Heart left ventricle (tissue), 16 donors: ENCODE results near the gene TMEM272. TPM values are rescaled to one million over a fixed set of nuclear protein-coding genes. Genes with fewer than 3 reads are reported as not detected.

Experiments
- ATAC-seq, 4 donors: fragments of 200-7000 bp; cut with Tn5 transposase; one replicate each; pipeline ENCODE4 v1.9.1; 2020 to 2022; ENCODE audit warnings: moderate library complexity in 4 of 4, mild to moderate bottlenecking in 3 of 4, moderate number of reproducible peaks in 1 of 4
- DNase-seq, 5 donors: peaks; one replicate each; pipeline ENCODE4 v3.0.0-alpha.2; 2020
- H3K27ac ChIP-seq, 12 donors: fragments of 200-600 bp; sonication (generic) in 4 of 12; one replicate each; pipeline versions ENCODE4 v1.5.0 to v1.8.0; 2016 to 2022; ENCODE audit warnings: mild to moderate bottlenecking in 2 of 12
- H3K27me3 ChIP-seq, 9 donors: fragments of 200-600 bp; sonication (generic) in 2 of 9; one replicate each; pipeline versions ENCODE4 v1.5.1 to v1.8.0; 2016 to 2022; ENCODE audit warnings: mild to moderate bottlenecking in 3 of 9
- H3K36me3 ChIP-seq, 9 donors: fragments of 200-600 bp; sonication (generic) in 2 of 9; one replicate each; pipeline versions ENCODE4 v1.5.0 to v1.8.0; 2018 to 2022; ENCODE audit warnings: mild to moderate bottlenecking in 2 of 9
- H3K4me1 ChIP-seq, 12 donors: fragments of 200-600 bp; sonication (generic) in 4 of 12; one replicate each; pipeline versions ENCODE4 v1.5.0 to v1.8.0; 2016 to 2022; ENCODE audit warnings: mild to moderate bottlenecking in 3 of 12
- H3K4me3 ChIP-seq, 12 donors: fragments of 200-600 bp; sonication (generic) in 4 of 12; one replicate each; pipeline versions ENCODE4 v1.5.0 to v1.8.0; 2017 to 2022; ENCODE audit warnings: mild to moderate bottlenecking in 9 of 12, moderate library complexity in 4 of 12
- H3K9me3 ChIP-seq, 12 donors: fragments of 200-600 bp; sonication (generic) in 4 of 12; one replicate each; pipeline versions ENCODE4 v1.5.0 to v1.8.0; 2016 to 2022; ENCODE audit warnings: mild to moderate bottlenecking in 1 of 12
- CTCF ChIP-seq, 12 donors: fragments of 200-600 bp; sonication (generic) in 4 of 12; IDR thresholded peaks; one replicate each; pipeline versions ENCODE4 v1.5.0 to v1.8.0; 2018 to 2022; ENCODE audit warnings: antibody characterized with exemption in 12 of 12, mild to moderate bottlenecking in 5 of 12
- POLR2A ChIP-seq, 2 donors: fragments of 450-650 bp; IDR thresholded peaks; one replicate each; pipeline ENCODE4 v1.6.1; 2017; ENCODE audit warnings: antibody characterized with exemption in 2 of 2, mild to moderate bottlenecking in 2 of 2, moderate library complexity in 2 of 2
- WGBS, 4 donors: extraction: QIAGEN DNeasy Blood & Tissue Kit in 2 of 4; methylation state at CpG; one replicate each; pipeline versions ENCODE4 v1.1.5 to v1.1.7; 2013 to 2018; 5-methylcytosine and 5-hydroxymethylcytosine counted together
- intact Hi-C, 10 donors: fragments of 100-400 bp; cut with DNase I; formaldehyde crosslinking; loops; one replicate each; pipeline versions ENCODE4 v1.11.1 to v1.14.2; 2022
- polyA plus RNA-seq, 2 donors: library from polyadenylated mRNA; stranded (reverse); fragments of 200-250 nt; gene quantifications; one replicate each; pipeline ENCODE4 v1.2.3, GENCODE V29; 2013
- total RNA-seq, 9 donors: library from RNA; depleted of rRNA in 2 of 9; stranded (reverse); fragments of >200 nt in 2 of 9; fragmentation: NEBNext Ultra II Directional in 3 of 9; extraction: Animal tissue kit (Norgen Biotek cat#: 25700) in 3 of 9; gene quantifications; one replicate each; pipeline versions ENCODE4 v1.1.0 to v1.2.4, GENCODE V29; 2016 to 2023
- donor health status: ischemic (EF 13 %, LVEDD 7.1; RV severe dilation, severe dysfunction).
- donor health status: healthy with polysubstance abuse.
- donor health status: DM: no; HTN: yes; CAD: no.
- donor health status: DM: no; HTN: no; CAD: no.
- donor health status: ischemic (EF 25% LVEDD 6.9; RV normal size, moderate dysfunction).
- donor health status: ischemic (EF 25% LVEDD 5.7; RV mildly dilated, moderate dysfunction).
- donor health status: healthy.
- donor health status: DM: yes; HTN: yes; CAD: no.
- donor health status: ischemic (EF 35%, LVEDD 5.7; RV mildly dilated, moderate dysfunction).
- donor health status: nonischemic (EF 11% LVEDD 7.7; RV severe dilation, severe dysfunction).
- donor health status: DM: yes; HTN: yes; CAD: no.
- donor health status: PGD.
- donor health status: ischemic (EF 29% LVEDD 5.4; RV normal size, mild dysfunction).
- donor health status: nonischemic (EF 23%, LVEDD 6.1; RV moderate dilation, normal function).

Gene TMEM272
- total and polyA plus RNA-seq, 11 donors: 0.14 to 1.6 (median 0.33) TPM; not detected in 1

DNA sequence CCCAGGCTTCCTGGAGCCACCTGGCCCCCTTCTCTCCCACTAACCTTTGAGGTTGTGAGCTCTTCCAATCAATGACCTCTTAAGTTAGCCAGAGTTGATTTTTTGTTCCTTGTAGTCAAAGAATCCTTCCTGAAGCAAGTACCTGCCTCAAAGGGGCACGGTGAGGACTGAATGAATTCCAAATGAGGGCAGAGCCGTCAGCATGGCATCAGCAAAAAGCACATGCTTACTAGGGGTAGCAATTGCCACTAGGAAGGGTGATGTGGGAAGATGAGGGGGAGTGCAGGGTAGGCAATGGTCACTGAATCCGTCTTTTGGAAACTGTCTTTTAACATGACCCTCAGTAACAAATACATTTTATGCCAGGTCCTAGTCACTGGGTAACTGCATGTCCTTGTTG is 25.4 kb downstream of the TMEM272 start:
- peaks cover 0 to 67% (median 29%) of the 10 kb centered on the region in 12 donors for H3K4me1 ChIP-seq
- peak overlapping the region in 9 of 12 donors; percentile 2 to 83 (median 65) for H3K27ac ChIP-seq
- H3K9me3 ChIP-seq: no peaks in the 10 kb centered on the region
- no peaks in the 10 kb centered on the region for H3K36me3 ChIP-seq
- intact Hi-C loops: loop anchor here in 8 of 10 donors (5.0 to 10.0 kb wide), 6 partner anchors 175 to 308 kb away; partner anchors contain the start of genes NEK5 (in 8 of the 8), ALG11 (in 2 of the 8) and ATP7B (in 2 of the 8)
- WGBS, 4 donors: 72 to 94% (median 79%) methylated on average over 3 of the region's 3 CpGs
- TF ChIP-seq POLR2A (IDR thresholded peaks at IDR 0.05) (no peak), CTCF (IDR thresholded peaks at IDR 0.05) (no peak)
- H3K4me3 ChIP-seq: no peak overlapping the region
- no peaks in the 10 kb centered on the region for H3K27me3 ChIP-seq
- ATAC-seq (no peak), DNase-seq (no peak)

- no peak for DNase-seq
- peak overlapping the region in 11 of 12 donors; percentile 9 to 83 (median 58) for H3K27ac ChIP-seq
- ATAC-seq: peak in 3 of 4 donors; percentile 10 to 19 (median 17)
- peaks cover 0 to 62% (median 23%) of the 10 kb centered on the region in 12 donors for H3K4me1 ChIP-seq
- H3K27me3 ChIP-seq: no peaks in the 10 kb centered on the region
- no peaks in the 10 kb centered on the region for H3K36me3 ChIP-seq
- TF ChIP-seq CTCF (IDR thresholded peaks at IDR 0.05) (no peak), POLR2A (IDR thresholded peaks at IDR 0.05) (no peak)
- H3K4me3 ChIP-seq: no peak overlapping the region
- intact Hi-C loops: loop anchor here in 8 of 10 donors (5.0 to 10.0 kb wide), 6 partner anchors 176 to 308 kb away; partner anchors contain the start of genes NEK5 (in 8 of the 8), ALG11 (in 2 of the 8) and ATP7B (in 2 of the 8)
- WGBS, 4 donors: 70 to 76% (median 73%) methylated on average over 9 of the region's 9 CpGs
- no peaks in the 10 kb centered on the region for H3K9me3 ChIP-seq
Observed at GRCh38 chr13:51818781-51819511, 26.0 kb downstream of the TMEM272 start.

GRCh38 chr13:51818276-51818675 is 26.7 kb downstream of the TMEM272 start:
- Histone ChIP-seq H3K4me1 (peaks cover 0 to 55% (median 19%) of the 10 kb centered on the region in 12 donors), H3K9me3 (no peaks in the 10 kb centered on the region), H3K4me3 (no peak overlapping the region), H3K27me3 (no peaks in the 10 kb centered on the region), H3K36me3 (no peaks in the 10 kb centered on the region), H3K27ac (peak overlapping the region in 8 of 12 donors; percentile 43 to 83 (median 68))
- intact Hi-C loops: loop anchor here in 8 of 10 donors (5.0 to 10.0 kb wide), 6 partner anchors 177 to 309 kb away; partner anchors contain the start of genes NEK5 (in 8 of the 8), ALG11 (in 2 of the 8) and ATP7B (in 2 of the 8)
- WGBS, 4 donors: 54 to 64% (median 60%) methylated on average over 4 of the region's 4 CpGs
- DNase-seq: peak in 4 of 5 donors; percentile 58 to 68 (median 64)
- TF ChIP-seq CTCF (IDR thresholded peaks at IDR 0.05) (peak in 9 of 12 donors; percentile 2 to 53 (median 29)), POLR2A (IDR thresholded peaks at IDR 0.05) (no peak)
- ATAC-seq: peak; percentile 83 to 91 (median 88)

DNA sequence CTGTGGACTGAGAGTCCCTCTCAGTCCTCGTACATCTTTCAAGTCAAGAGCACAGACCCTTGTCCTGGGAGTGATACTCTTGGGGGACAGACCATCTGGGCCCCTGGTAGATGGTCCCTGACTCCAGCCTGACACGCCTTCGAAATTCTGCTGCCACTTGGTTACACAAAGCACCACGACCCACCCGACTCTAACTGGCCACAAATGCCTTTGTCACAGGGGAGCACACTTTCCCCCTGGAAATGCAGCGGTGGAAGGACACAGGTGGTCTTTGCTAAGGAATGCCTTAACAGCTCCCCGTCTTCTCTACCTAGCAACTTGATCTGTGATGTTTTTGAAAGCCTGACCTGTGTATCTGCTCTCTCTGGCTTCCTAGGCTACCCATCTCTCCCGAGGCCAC is 27.3 kb downstream of the TMEM272 start:
- DNase-seq (no peak), ATAC-seq (no peak)
- Histone ChIP-seq H3K4me3 (no peak overlapping the region), H3K9me3 (no peaks in the 10 kb centered on the region), H3K27me3 (no peaks in the 10 kb centered on the region), H3K4me1 (peaks cover 0 to 50% (median 19%) of the 10 kb centered on the region in 12 donors), H3K36me3 (no peaks in the 10 kb centered on the region), H3K27ac (peak overlapping the region in 7 of 12 donors; percentile 37 to 70 (median 52))
- intact Hi-C loops: loop anchor here in 8 of 10 donors (5.0 to 10.0 kb wide), 6 partner anchors 177 to 310 kb away; partner anchors contain the start of genes NEK5 (in 8 of the 8), ALG11 (in 2 of the 8) and ATP7B (in 2 of the 8)
- TF ChIP-seq POLR2A (IDR thresholded peaks at IDR 0.05): no peak
- TF ChIP-seq CTCF (IDR thresholded peaks at IDR 0.05): no peak
- 83 to 93% (median 87%) methylated on average over 8 of the region's 8 CpGs for WGBS, 4 donors
